Measurements from ENCODE around the gene ZBTB37. TPM values are rescaled to one million over a fixed set of nuclear protein-coding genes. Genes with fewer than 3 reads are reported as not detected.

The ZBTB37 gene
- total RNA-seq, result 7.6 TPM
- long read RNA-seq, partial matches to known transcripts, result 0 of 1 reads
- long read RNA-seq, other reads (novel, unspliced or antisense), result 1 of 1 reads

- TF ChIP-seq CTCF (IDR thresholded peaks at IDR 0.05; ENCODE audit: borderline replicate concordance), result no peak
- no peaks in the 10 kb centered on the region for H3K27me3 ChIP-seq (ENCODE audit: low read depth)
- intact Hi-C loops (cut with micrococcal nuclease), result no loop called here
- H3K9me3 ChIP-seq (replicated peaks), result no peaks in the 10 kb centered on the region
- peaks cover 35% of the 10 kb centered on the region for H3K36me3 ChIP-seq
- H3K4me3 ChIP-seq, result peak within 1 kb of the TSS; percentile 95
- peaks cover 70% of the 10 kb centered on the region for H3K4me1 ChIP-seq
- peak; percentile 88 for DNase-seq
- peak within 1 kb of the TSS; percentile 99 for H3K27ac ChIP-seq (replicated peaks)
Measured at GRCh38 chr1:173868266-173869020, at the start of gene ZBTB37. Gene ZBTB37 (plus strand): TSS chr1:173868380. CDS start chr1:173870226, 1,846 bp downstream.

- no peak for DNase-seq
- no peak overlapping the region for H3K4me3 ChIP-seq
- H3K36me3 ChIP-seq, result no peaks in the 10 kb centered on the region
- H3K9me3 ChIP-seq (replicated peaks), result no peaks in the 10 kb centered on the region
- peaks cover 8% of the 10 kb centered on the region for H3K4me1 ChIP-seq
- intact Hi-C loops (cut with micrococcal nuclease), result no loop called here
- no peak for TF ChIP-seq CTCF (IDR thresholded peaks at IDR 0.05; ENCODE audit: borderline replicate concordance)
- no peak overlapping the region for H3K27ac ChIP-seq (replicated peaks)
- H3K27me3 ChIP-seq (ENCODE audit: low read depth), result no peaks in the 10 kb centered on the region
Measured at GRCh38 chr1:173818459-173818858, 49.7 kb upstream of the ZBTB37 start.

- H3K4me3 ChIP-seq, result no peak overlapping the region
- no peaks in the 10 kb centered on the region for H3K36me3 ChIP-seq
- DNase-seq, result no peak
- no peak overlapping the region for H3K27ac ChIP-seq (replicated peaks)
- no peaks in the 10 kb centered on the region for H3K9me3 ChIP-seq (replicated peaks)
- no peaks in the 10 kb centered on the region for H3K27me3 ChIP-seq (ENCODE audit: low read depth)
- TF ChIP-seq CTCF (IDR thresholded peaks at IDR 0.05; ENCODE audit: borderline replicate concordance), result no peak
- intact Hi-C loops (cut with micrococcal nuclease), result loop anchor here (10.0 kb wide), 1 partner anchor 1077 kb away; no protein-coding TSS in a partner anchor
- peaks cover 30% of the 10 kb centered on the region for H3K4me1 ChIP-seq
Measured at GRCh38 chr1:173821680-173822079, 46.5 kb upstream of the ZBTB37 start.

DNA sequence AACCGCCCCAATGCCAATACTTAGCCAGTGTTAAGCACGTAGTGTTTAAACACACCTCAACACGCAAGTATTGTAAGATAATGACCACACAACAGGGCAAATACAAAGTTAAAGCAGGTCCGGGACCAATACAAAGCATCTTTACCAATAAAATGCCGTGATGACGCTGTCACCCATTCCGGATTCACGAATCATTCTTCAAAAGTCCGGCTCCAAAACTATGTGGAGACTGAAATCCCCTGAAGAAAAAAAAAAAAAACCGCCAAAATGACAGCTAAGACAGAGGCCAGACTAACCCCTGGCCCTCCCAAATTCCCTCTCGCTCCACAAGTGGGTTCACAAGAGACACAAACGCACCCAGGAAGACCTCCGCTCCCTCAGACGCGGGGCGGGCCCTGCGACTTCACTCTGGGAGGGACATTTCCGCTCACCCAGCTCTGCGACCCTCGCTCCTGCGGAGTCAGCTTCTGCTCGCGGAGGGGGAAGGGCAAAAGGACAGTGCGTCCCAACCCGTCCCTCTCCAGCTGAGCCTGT is 44.3 kb upstream of the ZBTB37 start:
- Histone ChIP-seq H3K36me3 (no peaks in the 10 kb centered on the region), H3K27ac (replicated peaks) (peak overlapping the region; percentile 97), H3K4me3 (peak overlapping the region; percentile 91), H3K27me3 (ENCODE audit: low read depth) (no peaks in the 10 kb centered on the region), H3K9me3 (replicated peaks) (no peaks in the 10 kb centered on the region), H3K4me1 (peaks cover 30% of the 10 kb centered on the region)
- no peak for TF ChIP-seq CTCF (IDR thresholded peaks at IDR 0.05; ENCODE audit: borderline replicate concordance)
- no peak for DNase-seq
- intact Hi-C loops (cut with micrococcal nuclease), result loop anchor here (10.0 kb wide), 1 partner anchor 1079 kb away; no protein-coding TSS in a partner anchor

DNA sequence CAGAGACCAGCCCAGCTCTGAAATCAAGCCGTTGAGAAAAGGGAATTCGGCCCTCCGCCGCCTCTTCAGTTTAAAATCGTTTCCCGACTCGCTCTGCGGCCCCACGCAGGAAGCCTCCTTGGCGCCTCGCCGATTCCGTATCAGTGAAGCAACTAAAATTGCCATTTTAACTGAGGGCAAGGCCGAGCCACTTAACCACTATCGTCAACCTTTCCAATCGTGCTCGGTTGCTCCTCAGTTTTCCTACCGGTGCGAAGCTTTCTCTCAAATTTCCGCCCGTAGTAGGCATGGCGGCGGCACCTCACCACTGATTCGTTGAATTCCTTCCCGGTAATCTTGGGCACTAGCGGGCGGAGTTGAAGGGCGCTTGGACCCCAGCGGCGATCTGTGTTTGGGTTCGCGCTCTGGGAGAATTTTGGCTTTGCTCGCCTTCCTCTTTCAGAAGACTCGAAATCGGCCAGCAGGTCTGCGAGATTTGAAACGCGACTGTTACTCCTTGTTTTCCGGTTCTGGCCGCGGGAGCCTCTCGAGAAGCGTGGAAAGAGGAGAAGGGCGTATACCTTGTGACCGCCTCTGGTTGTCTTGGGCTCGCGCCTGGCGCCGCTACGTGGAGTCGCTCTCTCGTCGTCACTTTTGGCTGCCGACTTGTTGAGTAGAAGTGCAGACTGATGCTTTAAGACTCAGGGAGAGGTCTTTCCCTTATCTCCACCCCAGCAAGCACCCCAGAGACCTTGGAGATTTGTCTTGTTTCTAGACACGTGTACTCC is 43.7 kb upstream of the ZBTB37 start, which contains the start of the genes CENPL and DARS2:
Gene CENPL, minus strand, starts transcription at position 569 of the 767 bp plus-strand sequence. CDS start 13,584 bp downstream, outside the sequence.
Gene DARS2, plus strand, starts transcription at position 359 of the 767 bp plus-strand sequence. CDS start 557 bp downstream, outside the sequence.
- no peak for TF ChIP-seq CTCF (IDR thresholded peaks at IDR 0.05; ENCODE audit: borderline replicate concordance)
- DNase-seq, result peak; percentile 96
- no peaks in the 10 kb centered on the region for H3K9me3 ChIP-seq (replicated peaks)
- intact Hi-C loops (cut with micrococcal nuclease), result loop anchor here (10.0 kb wide), 1 partner anchor 1080 kb away; no protein-coding TSS in a partner anchor
- H3K4me3 ChIP-seq, result peak within 1 kb of the TSS; percentile 91
- H3K4me1 ChIP-seq, result peaks cover 30% of the 10 kb centered on the region
- H3K27me3 ChIP-seq (ENCODE audit: low read depth), result no peaks in the 10 kb centered on the region
- H3K36me3 ChIP-seq, result no peaks in the 10 kb centered on the region
- peak within 1 kb of the TSS; percentile 97 for H3K27ac ChIP-seq (replicated peaks)

Data from left ventricle myocardium inferior (tissue), 1 donor.